ENCODE results near the gene FTHL17.

GRCh38 chrX:31036895-31037294 lies 34.9 kb downstream of the FTHL17 start:
- TF ChIP-seq POLR2AphosphoS5 (IDR thresholded peaks at IDR 0.05; ENCODE audit: low read depth, low read length) (no peak), TAF1 (IDR thresholded peaks at IDR 0.05; ENCODE audit: borderline replicate concordance, insufficient read depth, low read length) (no peak), SIN3A (IDR thresholded peaks at IDR 0.05; ENCODE audit: borderline replicate concordance, insufficient read depth, low read length) (no peak), REST (IDR thresholded peaks at IDR 0.05; ENCODE audit: insufficient read depth in 1 of 2, low read depth in 2 of 2, low read length in 2 of 2) (no peak)
